GM21737 (cell line): Measurements from ENCODE around the gene VEZF1.

Source experiments
- ATAC-seq: cut with Tn5 transposase; IDR thresholded peaks from one replicate; pipeline ENCODE4 v1.9.1; 2021; ENCODE audit warnings: mild to moderate bottlenecking, moderate library complexity; ENCODE audit not compliant: unreplicated experiment

The VEZF1 gene, protein sequence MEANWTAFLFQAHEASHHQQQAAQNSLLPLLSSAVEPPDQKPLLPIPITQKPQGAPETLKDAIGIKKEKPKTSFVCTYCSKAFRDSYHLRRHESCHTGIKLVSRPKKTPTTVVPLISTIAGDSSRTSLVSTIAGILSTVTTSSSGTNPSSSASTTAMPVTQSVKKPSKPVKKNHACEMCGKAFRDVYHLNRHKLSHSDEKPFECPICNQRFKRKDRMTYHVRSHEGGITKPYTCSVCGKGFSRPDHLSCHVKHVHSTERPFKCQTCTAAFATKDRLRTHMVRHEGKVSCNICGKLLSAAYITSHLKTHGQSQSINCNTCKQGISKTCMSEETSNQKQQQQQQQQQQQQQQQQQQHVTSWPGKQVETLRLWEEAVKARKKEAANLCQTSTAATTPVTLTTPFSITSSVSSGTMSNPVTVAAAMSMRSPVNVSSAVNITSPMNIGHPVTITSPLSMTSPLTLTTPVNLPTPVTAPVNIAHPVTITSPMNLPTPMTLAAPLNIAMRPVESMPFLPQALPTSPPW

GRCh38 chr17:57987581-57988300, at the start of gene VEZF1:
Gene VEZF1 (minus strand): TSS chr17:57988254. CDS start chr17:57988111, 143 bp downstream.
- peak; percentile 57 for ATAC-seq

DNA sequence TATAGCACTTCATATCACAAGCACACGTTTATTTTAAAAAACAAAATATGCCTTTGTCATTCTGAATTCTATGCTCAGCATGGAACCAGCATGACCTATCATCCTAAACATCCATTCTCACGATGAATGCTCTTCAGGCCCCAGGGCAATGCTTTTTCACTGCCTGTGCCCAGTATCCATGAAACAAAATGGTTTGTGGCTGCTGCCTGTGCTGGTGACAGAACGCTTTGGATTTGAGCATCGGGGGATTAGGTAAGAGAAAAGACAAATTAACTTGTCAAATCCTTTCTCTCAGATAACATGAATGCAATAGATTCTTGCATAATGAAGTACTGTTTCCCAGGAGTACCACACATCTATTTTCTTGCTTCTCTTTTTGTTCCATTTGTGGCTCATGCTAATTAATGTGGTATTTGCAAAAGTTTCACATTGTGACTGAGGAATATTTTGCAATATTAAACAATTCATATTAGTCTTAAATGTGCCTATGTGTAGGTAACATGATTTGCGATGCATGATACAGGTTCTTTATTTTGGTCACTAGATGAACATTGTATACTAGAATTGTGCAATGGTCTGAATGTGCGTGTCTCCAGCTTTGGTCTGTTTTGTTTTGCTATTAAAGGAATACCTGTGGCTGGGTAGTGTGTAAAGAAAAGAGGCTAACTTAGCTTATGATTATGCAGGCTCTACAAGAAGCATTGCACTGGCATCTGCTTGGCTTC, 44.8 kb upstream of the VEZF1 start:
- no peak for ATAC-seq

- ATAC-seq = no peak
Observed at GRCh38 chr17:58028578-58028977, 40.5 kb upstream of the VEZF1 start.

DNA sequence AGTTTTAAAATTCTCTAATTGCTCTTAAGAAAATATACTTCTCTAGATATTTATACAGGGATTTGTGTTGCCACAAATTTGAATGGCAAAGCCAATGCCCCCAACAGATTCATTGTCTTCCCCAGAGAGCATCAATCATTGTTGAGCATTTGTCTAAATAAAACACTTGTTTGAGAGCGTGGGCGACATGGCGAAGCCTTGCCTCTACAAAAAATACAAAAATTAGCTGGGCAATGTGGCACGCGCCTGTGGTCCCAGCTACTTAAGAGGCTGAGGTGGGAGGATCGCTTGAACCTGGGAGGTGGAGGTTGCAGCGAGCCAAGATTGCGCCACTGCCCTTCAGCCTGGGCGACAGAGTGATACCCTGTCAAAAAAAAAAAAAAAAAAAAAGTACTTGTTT, 32.3 kb upstream of the VEZF1 start:
- no peak for ATAC-seq

GRCh38 chr17:58019521-58019920, 31.5 kb upstream of the VEZF1 start:
- no peak for ATAC-seq

DNA sequence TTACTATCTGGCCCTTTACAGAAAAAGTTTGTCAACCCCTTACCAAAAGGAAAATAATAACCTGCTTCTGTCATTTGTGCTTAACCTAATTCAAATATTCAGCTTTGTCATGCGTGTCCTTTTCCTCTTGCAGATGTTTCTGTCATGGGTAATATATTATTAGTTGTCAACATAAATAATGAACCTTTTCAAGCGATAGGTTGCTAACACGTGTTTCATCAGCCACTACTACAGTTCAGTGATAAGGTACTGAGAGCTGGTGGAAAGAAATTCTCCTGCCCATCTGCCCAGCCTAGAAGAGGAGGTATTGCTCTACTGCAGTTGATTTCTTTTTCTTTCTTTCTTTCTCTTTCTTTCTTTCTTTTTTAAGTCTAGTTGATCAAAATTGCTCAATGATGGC, 31.0 kb upstream of the VEZF1 start:
- no peak for ATAC-seq

GRCh38 chr17:58010067-58010799, 22.2 kb upstream of the VEZF1 start:
- no peak for ATAC-seq

- peak; percentile 24 for ATAC-seq
Observed at GRCh38 chr17:58007781-58008706, 20.0 kb upstream of the VEZF1 start.

GRCh38 chr17:58006924-58007780, 19.1 kb upstream of the VEZF1 start, which contains the start of gene SRSF1:
Gene SRSF1 (minus strand): TSS chr17:58007246. CDS start chr17:58007137, 109 bp downstream.
- peak; percentile 83 for ATAC-seq

DNA sequence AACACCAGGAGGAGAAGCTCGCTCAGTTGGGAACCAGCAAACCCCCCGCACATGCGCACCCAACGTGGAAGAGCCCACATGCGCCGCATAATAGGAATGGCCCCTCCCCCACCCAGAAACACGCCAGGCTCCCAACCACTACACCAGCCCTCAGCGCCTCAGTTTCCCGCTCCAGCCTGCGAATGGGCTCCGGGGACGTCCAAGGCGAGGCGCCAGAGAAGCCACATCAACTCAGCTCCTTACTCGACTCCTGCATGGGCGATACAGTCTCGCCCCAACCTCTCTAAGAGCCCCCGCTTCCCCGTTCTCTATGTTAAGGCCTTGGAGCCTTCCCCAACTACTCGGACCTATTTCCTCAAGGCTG, 18.5 kb upstream of the VEZF1 start:
- ATAC-seq = peak; percentile 11

DNA sequence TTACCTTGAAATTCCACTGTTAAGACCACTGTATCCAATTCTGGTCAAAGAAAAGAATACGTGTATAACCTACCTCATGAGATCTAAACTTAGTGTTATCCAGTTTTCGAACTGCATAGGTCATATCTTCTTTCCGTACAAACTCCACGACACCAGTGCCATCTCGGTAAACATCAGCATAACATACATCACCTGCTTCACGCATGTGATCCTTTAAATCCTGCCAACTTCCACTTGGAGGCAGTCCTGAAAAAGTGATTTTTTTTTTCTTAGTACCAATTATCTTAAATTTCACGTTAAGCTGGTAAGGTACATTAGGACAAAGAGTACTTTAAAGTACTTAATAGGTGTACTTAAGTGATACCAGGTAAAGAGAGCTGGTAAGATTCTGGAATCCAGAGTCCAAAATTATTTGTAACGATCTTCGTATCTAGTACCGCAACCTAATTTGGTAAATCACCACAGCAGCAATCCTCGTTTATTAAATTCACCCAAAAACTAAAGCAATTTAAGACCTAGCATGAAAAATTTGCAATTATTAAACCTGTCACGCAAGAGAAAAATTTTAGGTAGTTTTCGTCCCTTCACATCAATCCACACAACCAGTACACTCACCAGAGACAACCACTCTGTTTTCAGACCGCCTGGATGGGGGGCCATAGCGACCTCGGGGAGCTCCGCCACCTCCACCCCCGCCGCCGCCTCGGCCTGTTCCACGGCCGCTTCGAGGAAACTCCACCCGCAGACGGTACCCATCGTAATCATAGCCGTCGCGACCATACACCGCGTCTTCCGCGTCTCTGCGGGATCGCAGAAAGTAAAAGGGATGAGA, 17.9 kb upstream of the VEZF1 start:
- no peak for ATAC-seq

- no peak for ATAC-seq
Observed at GRCh38 chr17:58005031-58005727, 17.1 kb upstream of the VEZF1 start.

DNA sequence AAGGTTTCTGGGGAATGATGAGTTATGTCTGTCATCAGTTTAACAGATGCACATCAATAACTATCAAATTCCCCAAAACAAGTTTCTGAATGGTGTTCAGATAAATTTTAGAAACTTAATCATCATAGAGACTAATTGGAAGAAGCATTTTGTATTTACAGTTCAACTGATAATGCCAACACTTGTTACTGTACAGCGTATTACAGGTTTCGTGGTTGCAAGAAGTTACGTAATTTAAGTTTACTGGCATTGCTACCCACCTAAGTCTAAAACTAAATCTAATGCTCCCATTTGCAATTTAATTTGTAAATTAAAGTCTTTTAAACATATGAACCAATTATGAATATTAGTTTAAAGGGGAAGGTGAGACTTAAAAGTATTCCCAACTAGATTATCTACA, 16.0 kb upstream of the VEZF1 start:
- ATAC-seq = no peak

GRCh38 chr17:58002973-58003372, 14.9 kb upstream of the VEZF1 start:
- no peak for ATAC-seq

- ATAC-seq = no peak
Observed at GRCh38 chr17:58002154-58002948, 14.3 kb upstream of the VEZF1 start.

GRCh38 chr17:58001461-58002124, 13.5 kb upstream of the VEZF1 start:
- ATAC-seq = no peak
